Measurements from ENCODE around the gene MYL5.

MYL5 gene

DNA sequence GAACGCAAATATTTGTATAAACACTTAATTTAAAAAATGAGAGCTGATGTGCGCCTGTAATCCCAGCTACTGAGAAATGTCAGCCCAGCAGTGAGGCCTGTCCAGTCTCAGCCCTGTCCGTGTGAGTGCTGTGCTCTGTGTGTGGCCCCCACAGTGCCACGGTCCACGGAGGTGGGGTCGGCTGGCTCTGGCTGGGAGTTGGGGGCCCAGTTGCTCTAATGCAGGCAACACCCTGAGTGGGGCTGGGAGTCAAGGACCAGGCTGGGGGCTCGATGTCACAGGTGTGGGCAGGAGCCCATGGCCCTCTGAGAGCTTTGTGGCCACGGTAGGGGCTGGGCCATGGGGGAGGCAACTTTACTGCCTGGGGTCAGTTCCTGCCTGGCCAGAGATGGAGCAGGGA lies 44.1 kb downstream of the MYL5 start:
- no peaks in the 10 kb centered on the region for H3K9me3 ChIP-seq
- no peak overlapping the region for H3K27ac ChIP-seq
- H3K4me1 ChIP-seq = peaks cover 0 to 13% (median 0%) of the 10 kb centered on the region in 4 donors
- intact Hi-C loops (cut with DNase I; ENCODE audit: low total_unique reads) = no loop called here
- no peak overlapping the region for H3K4me3 ChIP-seq
- no peak for TF ChIP-seq CTCF (IDR thresholded peaks at IDR 0.05)
- H3K36me3 ChIP-seq = peaks cover 0 to 20% (median 9%) of the 10 kb centered on the region in 3 donors
- DNase-seq = no peak
- no peaks in the 10 kb centered on the region for H3K27me3 ChIP-seq

DNA sequence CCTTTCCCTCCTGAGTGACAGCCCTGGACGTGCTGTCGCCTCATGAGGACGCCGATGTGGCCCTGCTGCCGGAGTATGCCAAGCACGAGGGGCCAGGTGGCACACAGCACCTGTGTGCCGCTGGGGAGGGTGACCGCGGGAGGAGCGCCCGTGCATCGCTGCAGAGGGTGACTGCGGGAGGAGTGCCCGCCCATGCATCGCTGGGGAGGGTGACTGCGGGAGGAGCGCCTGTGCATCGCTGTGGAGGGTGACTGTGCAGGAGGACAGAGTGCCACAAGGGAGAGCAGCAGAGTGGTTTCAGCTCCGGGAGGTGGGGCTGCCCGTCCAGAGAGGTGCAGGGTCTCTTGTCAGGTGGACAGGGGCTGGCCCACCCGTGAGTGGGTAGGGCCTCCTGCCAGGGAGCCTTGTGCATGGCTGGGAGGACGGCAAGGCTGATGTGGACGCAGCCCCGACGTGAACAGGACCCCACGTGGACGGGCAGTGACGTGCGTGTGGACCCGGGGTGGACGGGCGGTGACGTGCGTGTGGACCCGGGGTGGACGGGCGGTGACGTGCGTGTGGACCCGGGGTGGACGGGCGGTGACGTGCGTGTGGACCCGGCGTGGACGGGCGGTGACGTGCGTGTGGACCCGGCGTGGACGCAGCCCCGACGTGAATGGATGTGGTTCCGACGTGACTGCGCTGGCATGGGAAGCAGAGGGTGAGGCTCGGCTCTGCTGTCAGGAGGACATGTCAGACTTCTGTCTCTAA lies 45.9 kb downstream of the MYL5 start:
- no peaks in the 10 kb centered on the region for H3K9me3 ChIP-seq
- no peak overlapping the region for H3K4me3 ChIP-seq
- H3K4me1 ChIP-seq = peaks cover 0 to 9% (median 0%) of the 10 kb centered on the region in 4 donors
- no peaks in the 10 kb centered on the region for H3K27me3 ChIP-seq
- peaks cover 0 to 16% (median 12%) of the 10 kb centered on the region in 3 donors for H3K36me3 ChIP-seq
- TF ChIP-seq CTCF (IDR thresholded peaks at IDR 0.05) = no peak
- intact Hi-C loops (cut with DNase I; ENCODE audit: low total_unique reads) = no loop called here
- no peak for DNase-seq
- H3K27ac ChIP-seq = no peak overlapping the region

DNA sequence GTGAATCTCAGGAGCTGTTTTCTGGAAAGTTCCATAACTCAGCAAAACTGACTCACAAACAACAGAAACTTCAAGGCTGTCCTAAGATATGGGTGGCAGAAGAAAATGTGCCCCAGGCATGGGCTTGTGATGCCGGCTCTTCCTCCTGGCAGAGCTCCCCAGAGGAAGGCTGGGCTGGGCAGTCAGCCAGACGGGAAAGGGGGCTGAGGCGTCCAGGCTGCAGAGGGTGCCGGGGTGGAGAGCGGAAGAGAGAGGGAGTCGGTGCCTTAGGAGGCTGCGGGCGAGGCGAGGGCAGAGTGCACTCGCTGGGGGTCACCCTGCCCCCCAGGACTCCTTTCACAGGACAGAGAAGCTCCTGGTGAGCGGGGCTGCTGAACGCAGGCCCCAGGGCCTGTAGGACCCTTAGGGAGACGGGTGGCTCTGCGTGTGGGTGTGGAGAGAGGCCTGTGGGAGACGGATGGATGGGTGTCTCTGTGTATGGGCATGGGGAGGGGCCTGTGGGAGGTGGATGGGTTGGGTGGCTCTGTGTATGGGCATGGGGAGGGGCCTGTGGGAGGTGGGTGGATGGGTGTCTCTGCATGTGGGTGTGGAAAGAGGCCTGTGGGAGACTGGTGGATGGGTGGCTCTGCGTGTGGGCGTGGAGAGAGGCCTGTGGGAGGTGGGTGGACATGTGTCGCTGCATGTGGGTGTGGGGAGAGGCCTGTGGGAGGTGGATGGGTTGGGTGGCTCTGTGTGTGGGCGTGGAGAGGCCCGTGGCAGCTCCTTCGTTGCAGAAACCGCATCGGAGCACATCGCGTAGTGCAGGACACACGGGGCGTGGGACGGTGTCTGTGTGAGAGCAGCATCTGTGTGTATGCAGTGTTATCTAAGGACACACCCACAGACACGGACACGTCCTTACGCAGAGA lies 47.2 kb downstream of the MYL5 start:
- intact Hi-C loops (cut with DNase I; ENCODE audit: low total_unique reads) = no loop called here

DNA sequence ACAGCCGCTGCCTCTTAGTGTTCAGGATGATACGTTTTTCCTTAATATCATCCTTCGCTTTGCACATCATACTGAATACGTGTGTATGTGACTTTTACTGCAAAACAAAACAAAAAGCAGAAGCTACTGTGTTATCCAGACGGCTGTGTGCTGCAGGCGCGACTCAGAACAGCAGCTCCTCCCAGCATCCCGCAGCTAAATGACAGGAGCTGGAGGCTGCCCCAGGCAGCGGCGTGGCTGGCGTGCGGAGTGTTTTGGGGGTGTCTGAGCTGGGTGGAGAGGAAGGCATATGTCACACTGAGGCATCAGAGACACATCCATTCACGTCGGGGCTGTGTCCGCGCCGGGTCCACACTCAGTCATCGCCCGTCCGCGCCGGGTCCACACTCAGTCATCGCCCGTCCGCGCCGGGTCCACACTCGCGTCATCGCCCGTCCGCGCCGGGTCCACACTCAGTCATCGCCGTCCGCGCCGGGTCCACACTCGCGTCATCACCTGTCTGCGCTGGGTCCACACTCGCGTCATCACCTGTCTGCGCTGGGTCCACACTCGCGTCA lies 47.9 kb downstream of the MYL5 start:
- no peak for TF ChIP-seq CTCF (IDR thresholded peaks at IDR 0.05)

More for the DNA sequence above, 47.2 kb downstream of the MYL5 start:
- no peak for DNase-seq
- Histone ChIP-seq H3K4me3 (no peak overlapping the region), H3K27me3 (no peaks in the 10 kb centered on the region), H3K36me3 (peaks cover 0 to 16% (median 12%) of the 10 kb centered on the region in 3 donors), H3K27ac (no peak overlapping the region), H3K9me3 (no peaks in the 10 kb centered on the region), H3K4me1 (peaks cover 0 to 16% (median 5%) of the 10 kb centered on the region in 4 donors)
- TF ChIP-seq CTCF (IDR thresholded peaks at IDR 0.05) = no peak

GRCh38 chr4:722851-723360 lies 48.6 kb downstream of the MYL5 start:
- peaks cover 0 to 16% (median 12%) of the 10 kb centered on the region in 3 donors for H3K36me3 ChIP-seq
- peaks cover 0 to 21% (median 8%) of the 10 kb centered on the region in 4 donors for H3K4me1 ChIP-seq
- no peak overlapping the region for H3K27ac ChIP-seq
- no peak overlapping the region for H3K4me3 ChIP-seq
- H3K27me3 ChIP-seq = no peaks in the 10 kb centered on the region
- DNase-seq = no peak
- TF ChIP-seq CTCF (IDR thresholded peaks at IDR 0.05) = no peak
- intact Hi-C loops (cut with DNase I; ENCODE audit: low total_unique reads) = no loop called here
- H3K9me3 ChIP-seq = no peaks in the 10 kb centered on the region

More for the DNA sequence above, 47.9 kb downstream of the MYL5 start:
- Histone ChIP-seq H3K9me3 (no peaks in the 10 kb centered on the region), H3K27me3 (no peaks in the 10 kb centered on the region), H3K27ac (no peak overlapping the region), H3K4me3 (no peak overlapping the region), H3K4me1 (peaks cover 0 to 21% (median 8%) of the 10 kb centered on the region in 4 donors), H3K36me3 (peaks cover 0 to 16% (median 12%) of the 10 kb centered on the region in 3 donors)
- intact Hi-C loops (cut with DNase I; ENCODE audit: low total_unique reads) = no loop called here
- no peak for DNase-seq
